ENCODE measurements around the gene TTC38. TPM values are rescaled to one million over a fixed set of nuclear protein-coding genes. Genes with fewer than 3 reads are reported as not detected.

TTC38 gene
- total RNA-seq, 1 experiment from 2014 or later = 31.5 TPM

DNA sequence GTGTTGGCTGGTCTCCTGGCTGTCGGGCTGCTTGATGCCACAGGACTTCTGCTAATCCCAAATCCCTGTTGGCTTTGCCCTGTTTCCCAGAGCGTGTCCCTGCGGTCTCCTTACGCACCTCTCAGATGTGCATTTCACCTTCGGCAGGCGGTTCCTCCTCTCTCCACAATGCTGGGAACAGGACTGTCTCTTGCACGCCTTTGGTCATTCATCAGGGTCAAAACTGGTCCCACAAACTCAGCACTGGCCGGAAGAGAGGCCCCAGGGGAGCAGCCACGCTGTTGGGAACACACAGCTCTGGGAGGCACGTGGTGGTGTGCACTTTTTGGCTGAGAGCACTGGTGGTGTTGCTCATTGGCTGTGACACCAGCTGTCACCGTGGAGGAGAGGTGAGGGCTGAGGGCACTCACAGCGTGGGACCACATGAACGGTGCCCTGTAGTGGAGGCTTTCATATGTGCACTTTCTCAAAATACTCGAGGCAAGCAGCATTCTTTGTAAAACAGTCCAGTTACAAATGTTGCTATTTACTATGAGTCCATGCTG, 52.4 kb downstream of the TTC38 start:
- no peaks in the 10 kb centered on the region for H4K20me1 ChIP-seq (ENCODE audit: control insufficient read depth, insufficient read depth, insufficient read length)
- H3K27ac Mint-ChIP-seq = no peak overlapping the region; a peak in 1 of 7 replicates
- H3K23ac ChIP-seq (ENCODE audit: insufficient read length, low read depth, low read length) = no peak overlapping the region
- no peak overlapping the region for H3K14ac ChIP-seq (ENCODE audit: insufficient read depth, low read length)
- no peak overlapping the region for H3K27ac ChIP-seq (ENCODE audit: insufficient read length, low read depth, low read length)
- H2BK20ac ChIP-seq (ENCODE audit: low read depth, low read length, poor library complexity, severe bottlenecking) = no peak overlapping the region
- no CpG with 5 or more reads among the region's 14 CpGs for WGBS (ENCODE audit: extremely low coverage, insufficient read length, low lambda C conversion rate)
- H2AFZ ChIP-seq (ENCODE audit: low read length) = no peak overlapping the region
- H4K5ac ChIP-seq (ENCODE audit: insufficient read length, low read depth, low read length) = no peak overlapping the region
- H3K4ac ChIP-seq (ENCODE audit: low read depth, low read length) = no peak overlapping the region
- H2AK5ac ChIP-seq (ENCODE audit: insufficient read length, low read length) = no peak overlapping the region
- no peak overlapping the region for H4K91ac ChIP-seq (ENCODE audit: insufficient read length, low read depth, low read length)
- H3K56ac ChIP-seq (ENCODE audit: insufficient read length, low read depth, low read length) = no peak overlapping the region
- H3K4me1 ChIP-seq (ENCODE audit: insufficient read depth, low read length) = no peaks in the 10 kb centered on the region
- H3K23me2 ChIP-seq (ENCODE audit: insufficient read length, low read depth, low read length, poor library complexity, severe bottlenecking) = no peaks in the 10 kb centered on the region
- H3K4me1 Mint-ChIP-seq = no peaks in the 10 kb centered on the region
- H3K36me3 Mint-ChIP-seq (ENCODE audit: insufficient read depth in 1 of 3, low read depth in 3 of 3) = peaks cover 38 to 92% (median 87%) of the 10 kb centered on the region in 3 experiments
- H2BK12ac ChIP-seq (ENCODE audit: insufficient read length, low read depth, low read length) = no peak overlapping the region
- no peaks in the 10 kb centered on the region for H3K79me1 ChIP-seq (ENCODE audit: insufficient read depth, low read depth, low read length, poor library complexity, severe bottlenecking)
- no peak overlapping the region for H3K4me2 ChIP-seq (ENCODE audit: insufficient read depth, insufficient read length, low read length)
- H3K9ac ChIP-seq (ENCODE audit: extremely low read depth, insufficient read length, low read length) = no peak overlapping the region
- no peak overlapping the region for H3K4me3 Mint-ChIP-seq
- H3K9me3 Mint-ChIP-seq = no peaks in the 10 kb centered on the region
- no peak overlapping the region for H4K8ac ChIP-seq (replicated peaks; ENCODE audit: insufficient read length, low read depth, low read length)
- no peak for DNase-seq
- TF ChIP-seq, protein P1, sequence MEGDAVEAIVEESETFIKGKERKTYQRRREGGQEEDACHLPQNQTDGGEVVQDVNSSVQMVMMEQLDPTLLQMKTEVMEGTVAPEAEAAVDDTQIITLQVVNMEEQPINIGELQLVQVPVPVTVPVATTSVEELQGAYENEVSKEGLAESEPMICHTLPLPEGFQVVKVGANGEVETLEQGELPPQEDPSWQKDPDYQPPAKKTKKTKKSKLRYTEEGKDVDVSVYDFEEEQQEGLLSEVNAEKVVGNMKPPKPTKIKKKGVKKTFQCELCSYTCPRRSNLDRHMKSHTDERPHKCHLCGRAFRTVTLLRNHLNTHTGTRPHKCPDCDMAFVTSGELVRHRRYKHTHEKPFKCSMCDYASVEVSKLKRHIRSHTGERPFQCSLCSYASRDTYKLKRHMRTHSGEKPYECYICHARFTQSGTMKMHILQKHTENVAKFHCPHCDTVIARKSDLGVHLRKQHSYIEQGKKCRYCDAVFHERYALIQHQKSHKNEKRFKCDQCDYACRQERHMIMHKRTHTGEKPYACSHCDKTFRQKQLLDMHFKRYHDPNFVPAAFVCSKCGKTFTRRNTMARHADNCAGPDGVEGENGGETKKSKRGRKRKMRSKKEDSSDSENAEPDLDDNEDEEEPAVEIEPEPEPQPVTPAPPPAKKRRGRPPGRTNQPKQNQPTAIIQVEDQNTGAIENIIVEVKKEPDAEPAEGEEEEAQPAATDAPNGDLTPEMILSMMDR (conservative IDR thresholded peaks at IDR 0.05) = no peak
- no peaks in the 10 kb centered on the region for H3K27me3 ChIP-seq (ENCODE audit: insufficient read depth, low read length)
- H3K18ac ChIP-seq (ENCODE audit: insufficient read length, low read depth, low read length) = no peak overlapping the region
- no peak overlapping the region for H2BK5ac ChIP-seq (ENCODE audit: insufficient read length, low read length)
- H3K27me3 Mint-ChIP-seq (ENCODE audit: low read depth) = no peaks in the 10 kb centered on the region
- H3K79me2 ChIP-seq (ENCODE audit: insufficient read depth, low read length) = no peaks in the 10 kb centered on the region
- H3T11ph ChIP-seq (ENCODE audit: low read length) = no peak overlapping the region
- H2BK120ac ChIP-seq (ENCODE audit: low read depth, low read length, poor library complexity, severe bottlenecking) = no peak overlapping the region
- no peak overlapping the region for H2BK15ac ChIP-seq (ENCODE audit: low read depth, low read length)
- no peaks in the 10 kb centered on the region for H3K9me3 ChIP-seq (ENCODE audit: control insufficient read depth, low read depth, low read length)

All from H9 (cell line).